Urinary bladder (tissue), 4 donors: ENCODE data around the gene LILRB2. TPM values are rescaled to one million over a fixed set of nuclear protein-coding genes. Genes with fewer than 3 reads are reported as not detected.
"Not testable (repeated sequence)": the region's sequence is repeated elsewhere in the genome, so short reads cannot be mapped to it uniquely, and the experiment has no call there.

Experiments
- DNase-seq: peaks from one replicate; pipeline ENCODE4 v3.0.0-alpha.2; 2015; ENCODE audit errors: extremely low spot score
- H3K27ac ChIP-seq: one replicate; pipeline ENCODE4 v1.5.1; 2013; ENCODE audit warnings: low read depth, mild to moderate bottlenecking, moderate library complexity
- H3K36me3 ChIP-seq: one replicate; pipeline ENCODE4 v1.6.1; 2013; ENCODE audit warnings: mild to moderate bottlenecking, moderate library complexity; ENCODE audit not compliant: insufficient read depth
- H3K4me1 ChIP-seq: one replicate; pipeline ENCODE4 v1.6.1; 2013; ENCODE audit warnings: mild to moderate bottlenecking, moderate library complexity; ENCODE audit not compliant: insufficient read depth
- H3K4me3 ChIP-seq: one replicate; pipeline ENCODE4 v1.5.1; 2013; ENCODE audit warnings: low read depth, low read length
- WGBS: extraction: QIAGEN DNeasy Blood & Tissue Kit; methylation state at CpG from one replicate; pipeline ENCODE4 v1.1.7; 2013; 5-methylcytosine and 5-hydroxymethylcytosine counted together
- polyA plus RNA-seq: library from polyadenylated mRNA; stranded (reverse); fragments of 200-250 nt; gene quantifications from one replicate; pipeline ENCODE4 v1.2.3, GENCODE V29; 2013
- total RNA-seq: library from RNA; depleted of rRNA; stranded (reverse); fragments of >200 nt; gene quantifications from one replicate; pipeline ENCODE4 v1.2.3, GENCODE V29; 2014
- donor health status: healthy with polysubstance abuse.
- donor health status: healthy.

The LILRB2 gene
- total and polyA plus RNA-seq, 2 donors = 1.3 to 6.2 TPM

- no peaks in the 10 kb centered on the region for H3K36me3 ChIP-seq
- no peak overlapping the region for H3K27ac ChIP-seq
- H3K4me1 ChIP-seq = no peaks in the 10 kb centered on the region
- no peak overlapping the region for H3K4me3 ChIP-seq
- WGBS = 86% methylated on average over 6 of the region's 6 CpGs
- DNase-seq = no peak
These were observed 13.6 kb upstream of the LILRB2 start for GRCh38 chr19:54294539-54294938.

GRCh38 chr19:54289160-54289559, 8.2 kb upstream of the LILRB2 start:
- H3K4me1 ChIP-seq, DNase-seq, H3K4me3 ChIP-seq, H3K36me3 ChIP-seq, H3K27ac ChIP-seq: not testable (repeated sequence)
- WGBS = 60% methylated on average over 8 of the region's 8 CpGs

- Histone ChIP-seq H3K4me3 (no peak overlapping the region), H3K4me1 (no peaks in the 10 kb centered on the region), H3K27ac (no peak overlapping the region), H3K36me3 (no peaks in the 10 kb centered on the region)
- 35% methylated on average over 4 of the region's 4 CpGs for WGBS
- no peak for DNase-seq
These were observed 6.5 kb upstream of the LILRB2 start for GRCh38 chr19:54287456-54287855.

- not testable (repeated sequence) for H3K4me1 ChIP-seq, H3K4me3 ChIP-seq, H3K36me3 ChIP-seq, DNase-seq, H3K27ac ChIP-seq
- 69% methylated on average over 8 of the region's 10 CpGs for WGBS
These were observed 5.4 kb upstream of the LILRB2 start for GRCh38 chr19:54286283-54286682.

GRCh38 chr19:54285427-54286056, 4.6 kb upstream of the LILRB2 start:
- H3K36me3 ChIP-seq, H3K4me1 ChIP-seq, DNase-seq, H3K4me3 ChIP-seq, H3K27ac ChIP-seq: not testable (repeated sequence)
- 72% methylated on average over 11 of the region's 12 CpGs for WGBS

- WGBS = 41% methylated on average over 9 of the region's 9 CpGs
- DNase-seq = no peak
- Histone ChIP-seq H3K4me1 (no peaks in the 10 kb centered on the region), H3K27ac (no peak overlapping the region), H3K36me3 (no peaks in the 10 kb centered on the region), H3K4me3 (no peak overlapping the region)
These were observed 2.0 kb upstream of the LILRB2 start for GRCh38 chr19:54282686-54283470.

GRCh38 chr19:54281729-54282075, 792 bp upstream of the LILRB2 start:
- H3K4me3 ChIP-seq, H3K27ac ChIP-seq, H3K36me3 ChIP-seq, DNase-seq, H3K4me1 ChIP-seq: not testable (repeated sequence)
- 73% methylated on average over 5 of the region's 5 CpGs for WGBS

- not testable (repeated sequence) for H3K4me3 ChIP-seq, H3K4me1 ChIP-seq, DNase-seq, H3K27ac ChIP-seq, H3K36me3 ChIP-seq
- WGBS = 62% methylated on average over 10 of the region's 10 CpGs
These were observed 469 bp downstream of the LILRB2 start for GRCh38 chr19:54280441-54280840.

GRCh38 chr19:54280025-54280424, 885 bp downstream of the LILRB2 start:
- not testable (repeated sequence) for H3K4me1 ChIP-seq, H3K27ac ChIP-seq, H3K4me3 ChIP-seq, H3K36me3 ChIP-seq, DNase-seq
- 28% methylated on average over 4 of the region's 4 CpGs for WGBS

- no peak overlapping the region for H3K4me3 ChIP-seq
- WGBS = 85% methylated on average over 18 of the region's 18 CpGs
- H3K36me3 ChIP-seq = no peaks in the 10 kb centered on the region
- DNase-seq = no peak
- H3K27ac ChIP-seq = no peak overlapping the region
- no peaks in the 10 kb centered on the region for H3K4me1 ChIP-seq
These were observed 1.4 kb downstream of the LILRB2 start for GRCh38 chr19:54279406-54279962.

GRCh38 chr19:54278571-54279195, 2.2 kb downstream of the LILRB2 start:
- not testable (repeated sequence) for DNase-seq, H3K4me1 ChIP-seq, H3K4me3 ChIP-seq, H3K36me3 ChIP-seq, H3K27ac ChIP-seq
- WGBS = 73% methylated on average over 15 of the region's 15 CpGs

GRCh38 chr19:54278056-54278455, 2.9 kb downstream of the LILRB2 start:
- H3K4me1 ChIP-seq, H3K4me3 ChIP-seq, H3K36me3 ChIP-seq, H3K27ac ChIP-seq, DNase-seq: not testable (repeated sequence)
- WGBS = 83% methylated on average over 13 of the region's 13 CpGs

- H3K36me3 ChIP-seq, H3K4me1 ChIP-seq, DNase-seq, H3K27ac ChIP-seq, H3K4me3 ChIP-seq: not testable (repeated sequence)
- WGBS = 67% methylated on average over 14 of the region's 15 CpGs
These were observed 3.7 kb downstream of the LILRB2 start for GRCh38 chr19:54277111-54277615.

- no peak for DNase-seq
- 53% methylated on average over 9 of the region's 9 CpGs for WGBS
- H3K4me3 ChIP-seq = no peak overlapping the region
These were observed 5.0 kb downstream of the LILRB2 start for GRCh38 chr19:54275951-54276350.

More at GRCh38 chr19:54275951-54276350, 5.0 kb downstream of the LILRB2 start:
- Histone ChIP-seq H3K36me3 (no peaks in the 10 kb centered on the region), H3K27ac (no peak overlapping the region), H3K4me1 (no peaks in the 10 kb centered on the region)
